Aorta (tissue), 5 donors: ENCODE measurements around the gene NLGN3. TPM values are rescaled to one million over a fixed set of nuclear protein-coding genes. Genes with fewer than 3 reads are reported as not detected.

ENCODE experiments used
- ATAC-seq: fragments of 200-7000 bp; cut with Tn5 transposase; one replicate; pipeline ENCODE4 v1.9.1; 2022; ENCODE audit warnings: moderate library complexity; ENCODE audit not compliant: low FRiP score
- DNase-seq, 2 donors: peaks; one replicate each; pipeline ENCODE4 v3.0.0-alpha.2; 2020
- H3K27ac ChIP-seq, 2 donors: one replicate each; pipeline ENCODE4 v1.5.1; 2013; ENCODE audit warnings: low read length in 2 of 2, mild to moderate bottlenecking in 2 of 2, moderate library complexity in 2 of 2, control low read depth in 1 of 2, inconsistent platforms in 1 of 2, low read depth in 1 of 2
- H3K27me3 ChIP-seq, 2 donors: one replicate each; pipeline ENCODE4 v1.6.1; 2013; ENCODE audit warnings: control low read depth in 1 of 2, low read length in 1 of 2, mild to moderate bottlenecking in 1 of 2, moderate library complexity in 1 of 2; ENCODE audit not compliant: insufficient read depth in 2 of 2, control insufficient read depth in 1 of 2
- H3K36me3 ChIP-seq, 2 donors: one replicate each; pipeline ENCODE4 v1.6.1; 2013; ENCODE audit warnings: control low read depth in 1 of 2, low read length in 1 of 2, mild to moderate bottlenecking in 1 of 2; ENCODE audit not compliant: insufficient read depth in 2 of 2, control insufficient read depth in 1 of 2
- H3K4me1 ChIP-seq, 2 donors: one replicate each; pipeline ENCODE4 v1.6.1; 2013; ENCODE audit warnings: low read length in 2 of 2, control low read depth in 1 of 2, mild to moderate bottlenecking in 1 of 2, moderate library complexity in 1 of 2; ENCODE audit not compliant: insufficient read depth in 2 of 2, control insufficient read depth in 1 of 2
- H3K4me3 ChIP-seq, 2 donors: one replicate each; pipeline ENCODE4 v1.5.1; 2013; ENCODE audit warnings: low read length in 2 of 2, control low read depth in 1 of 2, mild to moderate bottlenecking in 1 of 2
- H3K9me3 ChIP-seq: one replicate; pipeline ENCODE4 v1.6.1; 2013; ENCODE audit warnings: mild to moderate bottlenecking, low read length; ENCODE audit not compliant: control insufficient read depth
- WGBS, 2 donors: extraction: QIAGEN DNeasy Blood & Tissue Kit; methylation state at CpG; one replicate each; pipeline ENCODE4 v1.1.7; 2013; 5-methylcytosine and 5-hydroxymethylcytosine counted together
- intact Hi-C, 2 donors: fragments of 100-400 bp; cut with DNase I; formaldehyde crosslinking; loops; one replicate each; pipeline versions ENCODE4 v1.14.2 to v1.15.0; 2022
- polyA plus RNA-seq, 2 donors: library from polyadenylated mRNA; stranded (reverse); fragments of 200-250 nt; gene quantifications; one replicate each; pipeline ENCODE4 v1.2.3, GENCODE V29; 2013
- total RNA-seq, 2 donors: library from RNA; stranded (reverse); fragmentation: NEBNext Ultra II Directional; extraction: Animal tissue kit (Norgen Biotek cat#: 25700); gene quantifications; one replicate each; pipeline ENCODE4 v1.2.1, GENCODE V29; 2021
- donor health status: healthy with polysubstance abuse.
- donor health status: Bipolar disorder and iron deficiency.
- donor health status: DM: no; HTN: no; CAD: no.
- donor health status: DM: no; HTN: no; CAD: no.
- donor health status: DM: yes; HTN: yes; CAD: no.

NLGN3 gene
- total and polyA plus RNA-seq, 4 donors = 0.63 to 4.5 (median 1.3) TPM

DNA sequence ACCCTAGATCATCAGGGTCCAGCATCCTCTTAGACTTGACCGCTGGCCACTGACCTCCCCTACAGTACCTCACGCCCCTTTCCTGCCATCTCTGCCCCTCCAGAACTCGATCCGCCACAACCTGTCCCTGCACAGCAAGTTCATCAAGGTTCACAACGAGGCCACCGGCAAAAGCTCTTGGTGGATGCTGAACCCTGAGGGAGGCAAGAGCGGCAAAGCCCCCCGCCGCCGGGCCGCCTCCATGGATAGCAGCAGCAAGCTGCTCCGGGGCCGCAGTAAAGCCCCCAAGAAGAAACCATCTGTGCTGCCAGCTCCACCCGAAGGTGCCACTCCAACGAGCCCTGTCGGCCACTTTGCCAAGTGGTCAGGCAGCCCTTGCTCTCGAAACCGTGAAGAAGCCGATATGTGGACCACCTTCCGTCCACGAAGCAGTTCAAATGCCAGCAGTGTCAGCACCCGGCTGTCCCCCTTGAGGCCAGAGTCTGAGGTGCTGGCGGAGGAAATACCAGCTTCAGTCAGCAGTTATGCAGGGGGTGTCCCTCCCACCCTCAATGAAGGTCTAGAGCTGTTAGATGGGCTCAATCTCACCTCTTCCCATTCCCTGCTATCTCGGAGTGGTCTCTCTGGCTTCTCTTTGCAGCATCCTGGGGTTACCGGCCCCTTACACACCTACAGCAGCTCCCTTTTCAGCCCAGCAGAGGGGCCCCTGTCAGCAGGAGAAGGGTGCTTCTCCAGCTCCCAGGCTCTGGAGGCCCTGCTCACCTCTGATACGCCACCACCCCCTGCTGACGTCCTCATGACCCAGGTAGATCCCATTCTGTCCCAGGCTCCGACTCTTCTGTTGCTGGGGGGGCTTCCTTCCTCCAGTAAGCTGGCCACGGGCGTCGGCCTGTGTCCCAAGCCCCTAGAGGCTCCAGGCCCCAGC, 43.8 kb upstream of the NLGN3 start:
- ATAC-seq (peak; percentile 15), DNase-seq (peak in 1 of 2 donors; percentile 31)
- no peak overlapping the region for H3K4me3 ChIP-seq
- intact Hi-C loops = no loop called here
- H3K4me1 ChIP-seq = no peaks in the 10 kb centered on the region
- no peak overlapping the region for H3K27ac ChIP-seq
- H3K9me3 ChIP-seq = no peaks in the 10 kb centered on the region
- H3K27me3 ChIP-seq = no peaks in the 10 kb centered on the region
- 64 to 85% methylated on average over 31 of the region's 31 CpGs for WGBS, 2 donors
- H3K36me3 ChIP-seq = no peaks in the 10 kb centered on the region

DNA sequence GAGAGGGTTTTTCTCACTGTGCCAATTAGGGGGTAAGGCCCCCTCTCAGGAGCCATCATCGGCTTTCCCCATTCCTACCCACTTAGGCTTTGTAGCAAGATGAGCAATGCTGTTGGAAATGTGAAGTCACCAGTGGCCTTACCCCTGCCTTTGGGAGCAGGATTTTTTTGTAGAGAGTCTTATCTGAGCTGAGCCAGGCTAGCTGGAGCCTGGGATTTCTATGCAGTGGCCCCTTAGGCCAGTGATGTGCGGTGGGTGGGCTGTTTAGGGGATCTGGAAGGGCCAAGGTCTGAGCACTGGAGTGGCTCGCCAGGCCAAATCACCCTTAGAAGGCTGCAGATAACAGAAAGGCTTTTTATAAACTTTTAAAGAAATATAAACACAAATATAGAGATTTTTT, 42.3 kb upstream of the NLGN3 start:
- Histone ChIP-seq H3K4me3 (no peak overlapping the region), H3K4me1 (no peaks in the 10 kb centered on the region), H3K27me3 (no peaks in the 10 kb centered on the region), H3K27ac (no peak overlapping the region), H3K36me3 (no peaks in the 10 kb centered on the region), H3K9me3 (no peaks in the 10 kb centered on the region)
- intact Hi-C loops = no loop called here
- ATAC-seq (no peak), DNase-seq (peak in 1 of 2 donors; percentile 20)
- 62 to 68% methylated on average over 3 of the region's 3 CpGs for WGBS, 2 donors

DNA sequence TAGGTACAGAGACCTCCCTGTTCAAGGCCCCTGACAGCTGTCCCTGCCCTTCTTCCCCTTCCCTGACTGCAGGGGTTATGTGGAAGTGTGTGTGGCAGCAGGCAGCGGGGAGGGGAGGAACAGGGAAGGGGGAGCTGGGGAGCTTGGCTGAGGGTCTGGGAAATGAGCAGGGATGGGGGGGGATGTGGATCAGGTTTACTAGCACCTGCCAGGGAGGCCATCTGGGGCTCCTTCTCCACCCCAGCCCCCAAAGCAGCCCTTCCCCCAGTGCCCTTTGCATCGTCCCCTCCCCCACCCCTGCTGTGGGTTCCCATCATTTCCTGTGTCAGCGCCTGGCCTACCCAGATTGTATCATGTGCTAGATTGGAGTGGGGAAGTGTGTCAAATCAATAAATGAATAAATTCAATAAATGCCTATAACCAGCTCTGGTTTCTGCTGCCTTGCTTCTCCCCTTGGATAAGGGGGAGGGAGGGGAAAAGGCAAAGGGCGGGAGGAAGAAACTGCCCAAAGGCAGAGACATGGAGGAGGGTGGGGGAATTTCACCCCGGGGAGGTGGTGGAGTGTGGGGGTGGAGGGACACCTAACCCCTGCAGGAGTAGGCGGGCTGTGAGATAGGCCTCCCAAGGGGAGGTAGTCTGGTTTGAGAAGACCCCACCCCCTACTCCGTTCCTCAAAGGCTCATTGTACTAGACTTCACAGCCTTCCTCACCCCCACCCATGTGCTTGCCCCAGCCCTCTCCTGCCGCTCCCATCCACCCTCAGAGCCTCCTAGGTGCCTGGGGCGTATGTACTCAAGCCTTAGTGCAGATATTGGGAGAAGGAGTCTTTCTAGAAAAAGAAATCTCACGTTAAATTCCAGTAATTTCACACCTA, 41.3 kb upstream of the NLGN3 start:
- Histone ChIP-seq H3K9me3 (no peaks in the 10 kb centered on the region), H3K27me3 (no peaks in the 10 kb centered on the region), H3K4me1 (no peaks in the 10 kb centered on the region), H3K36me3 (no peaks in the 10 kb centered on the region), H3K27ac (no peak overlapping the region), H3K4me3 (no peak overlapping the region)
- 26 to 44% methylated on average over 9 to 10 of the region's 10 CpGs for WGBS, 2 donors
- DNase-seq (peak in 1 of 2 donors; percentile 50), ATAC-seq (peak; percentile 6)
- intact Hi-C loops = no loop called here

DNA sequence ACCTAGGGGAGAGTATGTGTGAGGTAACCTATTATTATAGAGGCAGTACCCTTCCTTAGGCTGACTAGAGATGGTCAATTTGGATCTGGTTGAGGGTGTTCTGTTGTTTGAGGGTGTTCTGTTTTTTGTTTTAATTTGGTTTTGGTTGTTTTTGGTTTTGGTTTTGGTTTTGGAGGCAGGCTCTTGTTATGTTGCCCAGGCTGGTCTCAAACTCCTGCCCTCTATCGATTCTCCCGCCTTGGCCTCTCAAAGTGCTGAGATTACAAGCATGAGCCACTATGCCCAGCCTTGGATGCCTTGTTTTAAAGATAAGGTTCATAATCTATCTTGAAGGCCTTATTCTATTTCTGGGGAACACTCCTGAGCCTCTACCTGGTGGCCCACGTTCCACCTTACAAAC, 39.0 kb upstream of the NLGN3 start:
- DNase-seq (peak in 1 of 2 donors; percentile 23), ATAC-seq (no peak)
- Histone ChIP-seq H3K36me3 (no peaks in the 10 kb centered on the region), H3K27me3 (no peaks in the 10 kb centered on the region), H3K4me1 (no peaks in the 10 kb centered on the region), H3K27ac (no peak overlapping the region), H3K4me3 (no peak overlapping the region), H3K9me3 (no peaks in the 10 kb centered on the region)
- intact Hi-C loops = no loop called here
- 87 to 96% methylated on average over 3 of the region's 3 CpGs for WGBS, 2 donors

DNA sequence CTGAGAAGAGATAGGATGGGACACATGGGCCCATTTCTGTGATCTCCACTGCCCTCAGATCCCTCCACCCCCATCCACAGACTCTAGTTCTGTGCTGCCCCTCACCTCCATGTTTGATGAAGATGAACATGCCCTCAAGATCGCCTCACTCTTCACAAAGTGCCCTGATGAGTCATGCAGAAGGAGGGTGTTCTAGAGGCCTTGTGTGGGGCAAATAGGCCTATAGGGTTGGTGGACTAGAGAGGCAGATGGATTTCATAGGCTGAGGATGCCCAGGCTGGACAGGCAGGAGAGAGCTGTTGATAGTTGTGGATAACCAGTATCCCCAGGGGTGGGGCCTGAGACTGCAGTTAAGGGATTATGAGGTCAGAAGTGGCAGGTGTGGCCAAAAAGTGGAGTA, 38.2 kb upstream of the NLGN3 start, which contains the start of gene CXorf65:
CXorf65 (minus strand) TSS at position 314 of the 400 bp plus-strand sequence; CDS start at position 130, 184 bp downstream.
- Histone ChIP-seq H3K27ac (no peak within 1 kb of the TSS), H3K4me3 (no peak within 1 kb of the TSS), H3K9me3 (no peaks in the 10 kb centered on the region), H3K27me3 (no peaks in the 10 kb centered on the region), H3K36me3 (no peaks in the 10 kb centered on the region), H3K4me1 (no peaks in the 10 kb centered on the region)
- no peak for ATAC-seq
- peak in 1 of 2 donors; percentile 9 for DNase-seq
- intact Hi-C loops = no loop called here
- 82 to 100% methylated on average over 1 of the region's 1 CpG for WGBS, 2 donors

DNA sequence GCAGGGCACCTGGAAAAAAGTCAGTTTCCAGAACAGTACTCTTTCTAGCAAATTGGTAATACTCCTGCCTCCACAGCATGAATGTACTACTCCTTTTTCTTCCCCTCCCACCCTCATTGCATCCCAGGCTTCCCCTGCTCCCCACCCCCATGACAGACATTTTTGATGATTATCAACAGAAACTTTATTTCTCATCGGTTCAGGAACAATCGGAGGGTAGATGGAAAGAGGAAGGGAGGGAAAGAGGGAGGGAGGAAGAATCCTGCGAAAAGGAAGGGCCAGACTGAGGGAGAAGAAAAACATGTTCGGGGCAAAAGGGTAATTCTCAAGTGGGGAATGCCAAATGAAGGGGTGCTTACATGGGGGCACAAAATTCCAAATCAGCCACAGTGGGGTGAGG, 37.4 kb upstream of the NLGN3 start:
- H3K36me3 ChIP-seq = no peaks in the 10 kb centered on the region
- no peak for ATAC-seq
- peak in 1 of 2 donors; percentile 5 for DNase-seq
- no peaks in the 10 kb centered on the region for H3K4me1 ChIP-seq
- 67 to 72% methylated on average over 4 of the region's 4 CpGs for WGBS, 2 donors
- H3K4me3 ChIP-seq = no peak overlapping the region
- no peaks in the 10 kb centered on the region for H3K27me3 ChIP-seq
- no peaks in the 10 kb centered on the region for H3K9me3 ChIP-seq
- H3K27ac ChIP-seq = no peak overlapping the region
- intact Hi-C loops = no loop called here

DNA sequence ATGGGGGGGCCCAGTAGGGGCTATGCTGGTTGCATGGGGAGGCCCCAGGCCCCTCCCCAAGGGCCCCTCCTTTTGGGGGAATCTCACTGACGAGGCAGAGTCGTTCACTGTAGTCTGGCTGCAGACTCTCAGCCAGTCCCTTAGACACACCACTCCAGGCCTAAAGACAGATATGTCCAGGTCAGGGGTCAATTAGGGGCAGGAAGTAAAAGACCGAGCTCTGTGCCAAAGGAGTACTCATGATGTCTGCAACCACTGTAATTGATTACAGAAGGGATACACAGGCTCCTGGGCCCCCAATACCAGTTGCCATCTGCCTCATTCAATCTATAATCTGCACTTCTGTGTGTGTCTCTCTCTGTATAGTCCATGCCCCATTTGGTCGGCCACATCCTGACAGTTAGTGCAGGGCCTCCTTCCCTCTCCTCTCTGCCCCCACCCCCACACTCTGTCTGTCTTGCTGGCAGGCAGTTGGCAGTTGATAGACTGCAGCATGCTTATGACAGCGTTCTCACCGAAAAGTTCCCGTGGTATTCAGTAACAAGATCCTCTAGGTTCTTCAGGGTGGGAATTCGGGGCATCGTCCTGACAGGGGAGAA, 36.8 kb upstream of the NLGN3 start:
- Histone ChIP-seq H3K9me3 (no peaks in the 10 kb centered on the region), H3K4me1 (no peaks in the 10 kb centered on the region), H3K4me3 (no peak overlapping the region), H3K36me3 (no peaks in the 10 kb centered on the region), H3K27me3 (no peaks in the 10 kb centered on the region), H3K27ac (no peak overlapping the region)
- 49% methylated on average over 9 of the region's 9 CpGs for WGBS, 2 donors
- intact Hi-C loops = no loop called here
- DNase-seq (peak in 1 of 2 donors; percentile 27), ATAC-seq (no peak)

DNA sequence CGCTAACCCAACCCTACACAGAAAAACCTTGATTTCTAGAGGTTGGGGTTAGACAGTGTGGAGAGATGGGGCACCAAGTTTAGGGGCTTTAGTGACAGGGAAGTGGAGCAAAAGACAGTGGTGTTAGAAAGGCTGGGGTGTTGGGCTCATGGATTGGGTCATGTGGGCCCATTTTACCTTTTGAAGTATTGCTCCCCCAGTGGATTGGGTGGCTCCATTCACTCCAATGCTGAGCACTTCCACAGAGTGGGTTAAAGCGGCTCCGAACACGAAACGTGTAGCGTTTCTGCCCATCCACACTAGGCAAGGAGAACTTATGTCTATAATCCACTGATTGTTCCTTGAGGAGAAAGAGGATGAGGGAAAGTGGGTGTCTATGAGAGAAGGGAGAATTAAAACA, 35.6 kb upstream of the NLGN3 start:
- Histone ChIP-seq H3K4me3 (no peak overlapping the region), H3K36me3 (no peaks in the 10 kb centered on the region), H3K9me3 (no peaks in the 10 kb centered on the region), H3K27me3 (no peaks in the 10 kb centered on the region), H3K4me1 (no peaks in the 10 kb centered on the region), H3K27ac (no peak overlapping the region)
- 80 to 93% methylated on average over 6 of the region's 6 CpGs for WGBS, 2 donors
- ATAC-seq (no peak), DNase-seq (peak in 1 of 2 donors; percentile 0)
- intact Hi-C loops = no loop called here
